ENCODE results near the gene NEGR1. TPM values are rescaled to one million over a fixed set of nuclear protein-coding genes. Genes with fewer than 3 reads are reported as not detected.

The NEGR1 gene
- total and polyA plus RNA-seq, 4 donors, result 0.08 to 0.14 (median 0.12) TPM; not detected in 1

GRCh38 chr1:71796006-71796405 lies 486.3 kb downstream of the NEGR1 start:
- no peak for TF ChIP-seq JUND (IDR thresholded peaks at IDR 0.05)
- no peak for TF ChIP-seq RAD21 (IDR thresholded peaks at IDR 0.05)
- no peak for TF ChIP-seq FOXA1 (IDR thresholded peaks at IDR 0.05)
- no peak for TF ChIP-seq HNF4A (conservative IDR thresholded peaks at IDR 0.05)
- no peak for TF ChIP-seq MAX (IDR thresholded peaks at IDR 0.05)
- TF ChIP-seq ZBTB33 (IDR thresholded peaks at IDR 0.05), result no peak
- no peak for TF ChIP-seq CTCF (IDR thresholded peaks at IDR 0.05; ENCODE audit: low read depth, low read length, missing input control)
- no peak for TF ChIP-seq FOXA2 (IDR thresholded peaks at IDR 0.05)
- no peak for TF ChIP-seq ATF3 (IDR thresholded peaks at IDR 0.05)
- no peak for TF ChIP-seq YY1 (IDR thresholded peaks at IDR 0.05)
- TF ChIP-seq RXRA (IDR thresholded peaks at IDR 0.05), result no peak
- no peak for TF ChIP-seq REST (IDR thresholded peaks at IDR 0.05)
- no peak for TF ChIP-seq NR2F2 (IDR thresholded peaks at IDR 0.05)
- no peak for TF ChIP-seq SP1 (IDR thresholded peaks at IDR 0.05)
- no peaks in the 10 kb centered on the region for H3K36me3 ChIP-seq (ENCODE audit: control insufficient read depth in 4 of 4, insufficient read depth in 3 of 4, low read depth in 1 of 4, low read length in 3 of 4)
- no peak for DNase-seq (ENCODE audit: low spot score)
- no peaks in the 10 kb centered on the region for H3K4me1 ChIP-seq (ENCODE audit: control insufficient read depth in 4 of 4, insufficient read depth in 4 of 4, low read length in 3 of 4)
- no peak overlapping the region for H3K4me3 ChIP-seq (ENCODE audit: low read depth in 1 of 3, low read length in 3 of 3)
- H3K9ac ChIP-seq (ENCODE audit: low read depth in 1 of 2, low read length in 2 of 2), result no peak overlapping the region
- no peaks in the 10 kb centered on the region for H3K9me3 ChIP-seq (ENCODE audit: control insufficient read depth in 4 of 4, low read length in 3 of 4)
- H3K27ac ChIP-seq (ENCODE audit: low read depth in 1 of 2, low read length in 2 of 2), result no peak overlapping the region
- no peaks in the 10 kb centered on the region for H3K27me3 ChIP-seq (ENCODE audit: control insufficient read depth in 4 of 4, insufficient read depth in 4 of 4, low read length in 3 of 4)

- Histone ChIP-seq H3K9me3 (ENCODE audit: control insufficient read depth in 4 of 4, low read length in 3 of 4) (no peaks in the 10 kb centered on the region), H3K27me3 (ENCODE audit: control insufficient read depth in 4 of 4, insufficient read depth in 4 of 4, low read length in 3 of 4) (no peaks in the 10 kb centered on the region), H3K9ac (ENCODE audit: low read depth in 1 of 2, low read length in 2 of 2) (no peak overlapping the region), H3K4me3 (ENCODE audit: low read depth in 1 of 3, low read length in 3 of 3) (no peak overlapping the region), H3K36me3 (ENCODE audit: control insufficient read depth in 4 of 4, insufficient read depth in 3 of 4, low read depth in 1 of 4, low read length in 3 of 4) (no peaks in the 10 kb centered on the region), H3K27ac (ENCODE audit: low read depth in 1 of 2, low read length in 2 of 2) (no peak overlapping the region), H3K4me1 (ENCODE audit: control insufficient read depth in 4 of 4, insufficient read depth in 4 of 4, low read length in 3 of 4) (no peaks in the 10 kb centered on the region)
- 78% methylated on average over 1 of the region's 1 CpG for WGBS
- TF ChIP-seq ZBTB33 (IDR thresholded peaks at IDR 0.05) (no peak), FOXA2 (IDR thresholded peaks at IDR 0.05) (no peak), REST (IDR thresholded peaks at IDR 0.05) (no peak)
- DNase-seq (ENCODE audit: low spot score), result no peak
Observed at GRCh38 chr1:71792264-71792663, 490.1 kb downstream of the NEGR1 start.
